HEK293 (cell line): ENCODE results near the gene LAMC3.

Experiments
- CTCF ChIA-PET: fragments of 350-600 bp; formaldehyde crosslinking; extraction: SDS; loops from one replicate; lab custom pipeline; 2021; ENCODE audit warnings: antibody characterized with exemption; lab: Yijun Ruan, JAX
- POLR2A ChIA-PET: fragments of 300-600 bp; formaldehyde crosslinking; extraction: SDS; loops from one replicate; lab custom pipeline; 2020; ENCODE audit warnings: antibody characterized with exemption, inconsistent platforms; lab: Yijun Ruan, JAX
- H3K27ac ChIP-seq: fragments of 200-500 bp; sonication (Bioruptor generic); 2 replicates; pipeline ENCODE4 v1.5.1; 2014; ENCODE audit warnings: low read depth, low read length, control low read depth, inconsistent platforms; ENCODE audit errors: extremely low read depth
- H3K36me3 ChIP-seq, 2 experiments: fragments of 200-500 bp in 1 of 2; sonication (Bioruptor generic) in 1 of 2; 1 replicate in 1 of 2; 2 replicates in 1 of 2; pipeline ENCODE4 v1.5.1; 2014 to 2017; ENCODE audit warnings: inconsistent platforms in 2 of 2, low read length in 2 of 2; ENCODE audit not compliant: control insufficient read depth in 2 of 2, insufficient read depth in 1 of 2
- H3K4me1 ChIP-seq: fragments of 200-500 bp; sonication (Bioruptor generic); 2 replicates; pipeline ENCODE4 v1.5.1; 2014; ENCODE audit warnings: mild to moderate bottlenecking, low read length, inconsistent platforms; ENCODE audit not compliant: control insufficient read depth, insufficient read depth
- H3K4me3 ChIP-seq: 2 replicates; pipeline ENCODE4 v1.5.1; 2011; ENCODE audit warnings: low read depth, mild to moderate bottlenecking, control low read depth, low read length, moderate library complexity
- H3K9me3 ChIP-seq: fragments of 200-500 bp; sonication (Bioruptor generic); 2 replicates; pipeline ENCODE4 v1.5.1; 2014; ENCODE audit warnings: low read depth, low read length, inconsistent platforms; ENCODE audit not compliant: control insufficient read depth, insufficient read depth
- GLIS1 ChIP-seq: fragments of 450-650 bp; formaldehyde crosslinking; IDR thresholded peaks from 2 replicates; pipeline ENCODE4 v1.5.1; 2016; ENCODE audit warnings: missing biosample characterization, missing genetic modification characterization
- MZF1 ChIP-seq: fragments of 450-650 bp; formaldehyde crosslinking; IDR thresholded peaks from 2 replicates; pipeline ENCODE4 v1.5.1; 2017; ENCODE audit warnings: missing biosample characterization, missing genetic modification characterization, borderline replicate concordance
- PRDM1 ChIP-seq: fragments of 450-650 bp; formaldehyde crosslinking; IDR thresholded peaks from 2 replicates; pipeline ENCODE4; 2016; ENCODE audit warnings: missing biosample characterization, missing genetic modification characterization
- ZNF157 ChIP-seq: fragments of 450-650 bp; formaldehyde crosslinking; IDR thresholded peaks from 2 replicates; pipeline ENCODE4 v1.5.1; 2016; ENCODE audit warnings: missing biosample characterization, missing genetic modification characterization
- ZNF175 ChIP-seq: fragments of 450-650 bp; formaldehyde crosslinking; IDR thresholded peaks from 2 replicates; pipeline ENCODE4 v1.5.1; 2016; ENCODE audit warnings: missing biosample characterization, missing genetic modification characterization
- ZNF350 ChIP-seq: fragments of 450-650 bp; formaldehyde crosslinking; IDR thresholded peaks from 2 replicates; pipeline ENCODE4 v1.5.0; 2017; ENCODE audit warnings: missing biosample characterization, mild to moderate bottlenecking, missing genetic modification characterization
- ZNF510 ChIP-seq: fragments of 450-650 bp; formaldehyde crosslinking; IDR thresholded peaks from 2 replicates; pipeline ENCODE4 v1.5.1; 2018; ENCODE audit warnings: mild to moderate bottlenecking, missing genetic modification characterization, missing biosample characterization; ENCODE audit not compliant: insufficient replicate concordance
- ZNF530 ChIP-seq: fragments of 450-650 bp; formaldehyde crosslinking; IDR thresholded peaks from 2 replicates; pipeline ENCODE4 v1.5.1; 2016; ENCODE audit warnings: low read depth, missing biosample characterization, missing genetic modification characterization
- ZNF561 ChIP-seq: fragments of 450-650 bp; IDR thresholded peaks from 2 replicates; pipeline ENCODE4 v1.5.1; 2018; ENCODE audit warnings: missing biosample characterization, missing genetic modification characterization, borderline replicate concordance
- ZNF707 ChIP-seq: fragments of 450-650 bp; formaldehyde crosslinking; IDR thresholded peaks from 2 replicates; pipeline ENCODE4 v1.5.1; 2016; ENCODE audit warnings: missing biosample characterization, missing genetic modification characterization
- ZNF785 ChIP-seq: fragments of 450-650 bp; formaldehyde crosslinking; IDR thresholded peaks from 2 replicates; pipeline ENCODE4 v1.5.1; 2016; ENCODE audit warnings: missing biosample characterization, missing genetic modification characterization
- ZNF830 ChIP-seq: fragments of 450-650 bp; IDR thresholded peaks from 2 replicates; pipeline ENCODE4 v1.5.0; 2018; ENCODE audit warnings: missing biosample characterization, missing genetic modification characterization, low read depth, mild to moderate bottlenecking, moderate library complexity
- TF ChIP-seq, protein P1 (sequence below): fragments of 450-650 bp; formaldehyde crosslinking; IDR thresholded peaks from 2 replicates; pipeline ENCODE4 v1.5.1; 2016; ENCODE audit warnings: missing biosample characterization, missing genetic modification characterization
- TF ChIP-seq, protein P2 (sequence below): fragments of 450-650 bp; formaldehyde crosslinking; IDR thresholded peaks from 2 replicates; pipeline ENCODE4; 2016; ENCODE audit warnings: missing biosample characterization, missing genetic modification characterization
- TF ChIP-seq, protein P3 (sequence below): fragments of 450-650 bp; formaldehyde crosslinking; IDR thresholded peaks from 2 replicates; pipeline ENCODE4 v1.5.1; 2016; ENCODE audit warnings: missing biosample characterization, missing genetic modification characterization

LAMC3 gene

DNA sequence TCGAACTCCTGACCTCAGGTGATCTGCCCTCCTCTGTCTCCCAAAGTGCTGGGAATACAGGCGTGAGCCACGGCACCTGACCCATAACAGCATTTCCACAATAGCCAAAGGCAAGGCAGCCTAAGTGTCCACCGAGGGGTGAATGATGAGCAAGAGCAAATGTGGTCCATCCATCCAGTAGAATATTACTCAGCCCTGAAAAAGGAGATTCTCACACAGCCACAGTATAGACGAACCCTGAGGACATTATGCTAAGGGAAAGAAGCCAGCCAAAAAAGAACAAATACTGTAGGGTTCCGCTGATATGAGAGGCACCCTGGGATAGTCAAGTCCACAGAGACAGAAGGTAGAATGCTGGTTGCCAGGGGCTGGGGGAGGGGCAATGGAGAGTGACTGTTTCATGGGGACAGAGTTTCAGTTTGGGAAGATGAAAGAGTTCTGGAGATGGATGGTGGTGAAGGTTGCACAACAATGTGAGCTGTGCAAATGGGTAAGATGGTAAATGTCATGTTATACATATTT, 7.0 kb downstream of the LAMC3 start (continued):
- TF ChIP-seq ZNF175 (tag by site-specific recombination): no peak
- no peak for TF ChIP-seq GLIS1 (tag by site-specific recombination)
- no peak for TF ChIP-seq MZF1
- TF ChIP-seq ZNF530: no peak
- no peak for TF ChIP-seq ZNF157 (tag by site-specific recombination)

DNA sequence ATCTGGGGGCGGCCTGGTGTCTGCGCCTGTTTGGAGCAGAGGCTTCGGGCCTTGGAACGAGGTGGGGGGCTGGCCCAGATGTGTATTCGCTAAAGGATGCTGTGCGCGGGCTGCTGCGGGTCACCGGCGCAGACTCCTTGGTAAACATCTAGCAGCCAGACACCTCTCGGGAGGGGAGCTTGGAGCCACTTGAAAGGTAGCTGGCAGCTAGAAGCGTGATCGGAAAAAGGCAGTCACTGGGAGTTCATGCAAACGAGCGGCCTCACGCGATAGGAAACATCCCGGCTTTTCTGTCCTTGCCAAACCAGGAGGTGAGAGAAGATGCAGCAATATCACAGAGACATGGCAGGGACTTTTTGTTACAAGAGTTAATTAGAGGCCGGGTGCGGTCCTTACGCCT, 8.1 kb downstream of the LAMC3 start:
- POLR2A ChIA-PET: no interaction called here
- no peaks in the 10 kb centered on the region for H3K9me3 ChIP-seq
- TF ChIP-seq ZNF510 (tag by site-specific recombination): no peak
- TF ChIP-seq, all 188 proteins: peak for 0
- CTCF ChIA-PET: interaction anchor here (1.0 to 1.6 kb wide), 4 partner anchors 19 to 29 kb away, joined by 3 to 9 read pairs (median 4); no protein-coding TSS in a partner anchor
- no peak overlapping the region for H3K4me3 ChIP-seq
- H3K36me3 ChIP-seq: no peaks in the 10 kb centered on the region
- no peaks in the 10 kb centered on the region for H3K4me1 ChIP-seq
- no peak overlapping the region for H3K27ac ChIP-seq

DNA sequence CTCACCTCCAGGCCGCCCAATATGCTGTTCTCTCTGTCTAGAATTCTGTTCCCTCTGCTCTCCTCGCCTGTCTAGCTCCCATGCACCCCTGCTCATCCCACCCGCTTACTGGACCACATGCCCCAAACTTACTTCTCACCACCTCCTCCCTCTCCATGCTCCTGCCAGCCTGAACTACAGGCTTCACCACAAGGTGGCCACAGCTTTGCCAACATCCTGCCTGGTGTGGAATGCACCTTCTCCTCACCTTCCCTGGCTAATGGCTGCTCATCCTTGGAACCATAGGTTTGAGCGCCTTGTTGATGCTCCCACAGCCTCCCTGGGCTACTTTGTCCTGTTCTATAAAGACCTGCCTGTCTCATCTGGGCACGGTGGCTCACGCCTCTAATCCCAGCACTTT, 9.6 kb downstream of the LAMC3 start:
- no peaks in the 10 kb centered on the region for H3K4me1 ChIP-seq
- H3K4me3 ChIP-seq: no peak overlapping the region
- no peaks in the 10 kb centered on the region for H3K9me3 ChIP-seq
- ChIA-PET POLR2A (no interaction called here), CTCF (interaction anchor here (0.8 to 2.3 kb wide), 5 partner anchors 20 to 38 kb away, joined by 3 to 13 read pairs (median 4); no protein-coding TSS in a partner anchor)
- H3K36me3 ChIP-seq: no peaks in the 10 kb centered on the region
- TF ChIP-seq ZNF830: no peak
- no peak for TF ChIP-seq PRDM1 (tag by site-specific recombination)
- no peak for TF ChIP-seq ZNF561 (tag by site-specific recombination)
- TF ChIP-seq, protein P1, sequence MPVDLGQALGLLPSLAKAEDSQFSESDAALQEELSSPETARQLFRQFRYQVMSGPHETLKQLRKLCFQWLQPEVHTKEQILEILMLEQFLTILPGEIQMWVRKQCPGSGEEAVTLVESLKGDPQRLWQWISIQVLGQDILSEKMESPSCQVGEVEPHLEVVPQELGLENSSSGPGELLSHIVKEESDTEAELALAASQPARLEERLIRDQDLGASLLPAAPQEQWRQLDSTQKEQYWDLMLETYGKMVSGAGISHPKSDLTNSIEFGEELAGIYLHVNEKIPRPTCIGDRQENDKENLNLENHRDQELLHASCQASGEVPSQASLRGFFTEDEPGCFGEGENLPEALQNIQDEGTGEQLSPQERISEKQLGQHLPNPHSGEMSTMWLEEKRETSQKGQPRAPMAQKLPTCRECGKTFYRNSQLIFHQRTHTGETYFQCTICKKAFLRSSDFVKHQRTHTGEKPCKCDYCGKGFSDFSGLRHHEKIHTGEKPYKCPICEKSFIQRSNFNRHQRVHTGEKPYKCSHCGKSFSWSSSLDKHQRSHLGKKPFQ (tag by site-specific recombination): no peak
- no peak for TF ChIP-seq ZNF785 (tag by site-specific recombination)
- TF ChIP-seq, protein P2, sequence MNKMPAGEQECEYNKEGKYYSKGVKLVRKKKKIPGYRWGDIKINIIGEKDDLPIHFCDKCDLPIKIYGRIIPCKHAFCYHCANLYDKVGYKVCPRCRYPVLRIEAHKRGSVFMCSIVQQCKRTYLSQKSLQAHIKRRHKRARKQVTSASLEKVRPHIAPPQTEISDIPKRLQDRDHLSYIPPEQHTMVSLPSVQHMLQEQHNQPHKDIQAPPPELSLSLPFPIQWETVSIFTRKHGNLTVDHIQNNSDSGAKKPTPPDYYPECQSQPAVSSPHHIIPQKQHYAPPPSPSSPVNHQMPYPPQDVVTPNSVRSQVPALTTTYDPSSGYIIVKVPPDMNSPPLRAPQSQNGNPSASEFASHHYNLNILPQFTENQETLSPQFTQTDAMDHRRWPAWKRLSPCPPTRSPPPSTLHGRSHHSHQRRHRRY (tag by site-specific recombination): no peak
- TF ChIP-seq ZNF707 (tag by site-specific recombination): no peak
- no peak for TF ChIP-seq ZNF350 (tag by site-specific recombination)
- TF ChIP-seq, protein P3, sequence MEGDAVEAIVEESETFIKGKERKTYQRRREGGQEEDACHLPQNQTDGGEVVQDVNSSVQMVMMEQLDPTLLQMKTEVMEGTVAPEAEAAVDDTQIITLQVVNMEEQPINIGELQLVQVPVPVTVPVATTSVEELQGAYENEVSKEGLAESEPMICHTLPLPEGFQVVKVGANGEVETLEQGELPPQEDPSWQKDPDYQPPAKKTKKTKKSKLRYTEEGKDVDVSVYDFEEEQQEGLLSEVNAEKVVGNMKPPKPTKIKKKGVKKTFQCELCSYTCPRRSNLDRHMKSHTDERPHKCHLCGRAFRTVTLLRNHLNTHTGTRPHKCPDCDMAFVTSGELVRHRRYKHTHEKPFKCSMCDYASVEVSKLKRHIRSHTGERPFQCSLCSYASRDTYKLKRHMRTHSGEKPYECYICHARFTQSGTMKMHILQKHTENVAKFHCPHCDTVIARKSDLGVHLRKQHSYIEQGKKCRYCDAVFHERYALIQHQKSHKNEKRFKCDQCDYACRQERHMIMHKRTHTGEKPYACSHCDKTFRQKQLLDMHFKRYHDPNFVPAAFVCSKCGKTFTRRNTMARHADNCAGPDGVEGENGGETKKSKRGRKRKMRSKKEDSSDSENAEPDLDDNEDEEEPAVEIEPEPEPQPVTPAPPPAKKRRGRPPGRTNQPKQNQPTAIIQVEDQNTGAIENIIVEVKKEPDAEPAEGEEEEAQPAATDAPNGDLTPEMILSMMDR (tag by site-specific recombination): peak; percentile 73; the same call in 1 of the 2 replicates
- no peak overlapping the region for H3K27ac ChIP-seq
